HEK293T (cell line): ENCODE measurements around the gene CBLN3.

Experiments
- BHLHE40 ChIP-seq: fragments of 450-650 bp; IDR thresholded peaks from 2 replicates; pipeline ENCODE4 v1.6.1; 2016; ENCODE audit warnings: mild to moderate bottlenecking, moderate library complexity, borderline replicate concordance
- ELF4 ChIP-seq: fragments of 450-650 bp; IDR thresholded peaks from 2 replicates; pipeline ENCODE4 v1.6.1; 2017; ENCODE audit warnings: antibody characterized with exemption
- FOXA1 ChIP-seq: fragments of 450-650 bp; IDR thresholded peaks from 2 replicates; pipeline ENCODE4 v1.6.1; 2016; ENCODE audit warnings: mild to moderate bottlenecking
- FOXK2 ChIP-seq: fragments of 450-650 bp; IDR thresholded peaks from 2 replicates; pipeline ENCODE4 v1.6.1; 2016; ENCODE audit warnings: mild to moderate bottlenecking
- SP1 ChIP-seq: fragments of 450-650 bp; IDR thresholded peaks from 2 replicates; pipeline ENCODE4 v1.6.1; 2017
- SUZ12 ChIP-seq: fragments of 450-650 bp; IDR thresholded peaks from 2 replicates; pipeline ENCODE4 v1.6.1; 2016; ENCODE audit warnings: mild to moderate bottlenecking
- ZNF384 ChIP-seq: fragments of 450-650 bp; IDR thresholded peaks from 2 replicates; pipeline ENCODE4 v1.6.1; 2016

GRCh38 chr14:24426912-24427536 lies 2.4 kb downstream of the CBLN3 start:
- TF ChIP-seq FOXK2 = no peak
- no peak for TF ChIP-seq BHLHE40
- no peak for TF ChIP-seq SUZ12
- no peak for TF ChIP-seq ZNF384
- TF ChIP-seq ELF4 = no peak
- no peak for TF ChIP-seq FOXA1
- no peak for TF ChIP-seq SP1
